GM18502 (cell line): ENCODE data around the gene DNMBP.
"Not testable (repeated sequence)": the region's sequence is repeated elsewhere in the genome, so short reads cannot be mapped to it uniquely, and the experiment has no call there.

Experiments used
- ATAC-seq: cut with Tn5 transposase; IDR thresholded peaks from one replicate; pipeline ENCODE4 v1.9.1; 2021; ENCODE audit warnings: mild to moderate bottlenecking; ENCODE audit not compliant: unreplicated experiment, poor library complexity

The DNMBP gene

GRCh38 chr10:99958806-99959205, 50.9 kb downstream of the DNMBP start:
- ATAC-seq = no peak

DNA sequence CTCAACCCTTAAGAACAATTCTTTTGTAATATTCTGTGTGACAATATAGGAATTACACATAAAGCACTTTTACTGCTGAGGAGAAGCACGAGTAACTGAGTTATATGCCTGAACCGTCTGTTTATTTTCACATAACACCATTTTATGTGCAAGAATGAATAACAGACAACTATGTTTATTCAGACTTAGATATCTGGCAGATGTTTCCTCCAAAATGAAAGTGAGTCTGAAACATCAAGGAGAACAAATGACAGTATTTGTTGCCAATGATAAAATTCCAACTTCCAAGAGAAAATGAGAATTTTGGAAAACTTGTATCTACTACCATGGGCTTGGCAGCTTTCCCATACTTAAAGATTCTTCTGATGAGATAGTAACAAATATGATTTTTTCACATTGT, 51.4 kb downstream of the DNMBP start:
- no peak for ATAC-seq

DNA sequence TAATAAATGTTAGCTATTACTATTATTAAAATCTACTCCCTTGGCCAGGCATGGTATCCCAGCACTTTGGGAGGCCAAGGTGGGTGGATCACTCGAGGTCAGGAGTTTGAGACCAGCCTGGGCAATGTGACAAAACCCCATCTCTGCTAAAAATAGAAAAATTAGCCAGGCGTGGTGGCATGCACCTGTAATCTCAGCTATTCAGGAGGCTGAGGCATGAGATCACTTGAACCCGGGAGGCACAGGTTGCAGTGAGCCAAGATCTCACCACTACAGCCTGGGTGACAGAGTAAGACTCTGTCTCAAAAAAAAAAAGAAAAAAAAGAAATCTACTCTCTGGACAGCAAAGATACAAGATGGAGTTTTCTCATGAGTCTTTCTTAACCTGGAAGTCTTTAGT, 56.2 kb downstream of the DNMBP start:
- ATAC-seq = not testable (repeated sequence)

GRCh38 chr10:99952799-99953198, 56.9 kb downstream of the DNMBP start:
- ATAC-seq = no peak

GRCh38 chr10:99946051-99946450, 63.7 kb downstream of the DNMBP start:
- ATAC-seq = not testable (repeated sequence)

- ATAC-seq = no peak
Observed at GRCh38 chr10:99945263-99945662, 64.5 kb downstream of the DNMBP start.

GRCh38 chr10:99944860-99945259, 64.9 kb downstream of the DNMBP start:
- ATAC-seq = no peak

GRCh38 chr10:99943908-99944307, 65.8 kb downstream of the DNMBP start:
- no peak for ATAC-seq

DNA sequence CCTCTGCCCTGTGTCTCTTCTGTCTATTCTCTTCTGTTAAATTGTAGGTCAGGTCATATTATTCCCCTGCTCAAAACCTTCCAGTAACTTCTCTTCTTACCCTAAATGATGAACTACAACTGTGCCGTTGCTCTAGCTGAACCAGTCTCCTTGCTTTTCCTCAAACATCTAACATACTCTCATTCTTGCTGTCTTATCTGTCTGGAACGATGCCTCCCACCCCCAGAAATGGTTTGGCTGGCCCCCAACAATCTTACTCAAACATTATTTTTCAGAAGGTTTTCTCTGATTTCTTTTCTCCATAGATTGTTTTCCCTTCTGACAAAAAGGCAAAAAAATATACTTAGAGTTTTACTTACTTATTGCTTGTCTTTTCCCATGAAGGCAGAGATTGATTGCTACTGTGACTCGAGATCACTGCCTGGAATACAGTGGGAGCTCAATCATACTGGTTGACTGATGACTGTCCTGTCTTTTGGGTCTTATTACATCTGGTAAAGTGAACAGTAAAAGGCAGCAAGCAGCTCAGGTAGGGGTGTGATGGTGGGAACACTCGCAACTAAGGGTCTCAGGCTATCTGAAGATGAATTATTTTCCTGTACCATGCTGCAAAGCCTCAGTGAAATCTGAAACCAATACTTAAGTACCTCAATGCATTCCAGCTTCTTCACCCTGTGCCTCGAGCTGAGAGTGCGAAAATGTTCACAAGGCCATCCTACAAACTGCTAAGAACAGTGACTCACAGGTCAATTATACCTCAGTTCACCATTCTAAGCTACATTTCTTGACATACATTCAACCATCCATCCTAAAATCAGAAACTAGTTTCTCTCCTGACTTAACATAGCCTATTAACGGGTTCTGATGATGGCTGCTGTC, 67.6 kb downstream of the DNMBP start:
- ATAC-seq = no peak

- peak; percentile 85 for ATAC-seq
Observed at GRCh38 chr10:99938563-99938962, 71.2 kb downstream of the DNMBP start.

GRCh38 chr10:99937630-99938029, 72.1 kb downstream of the DNMBP start:
- ATAC-seq = no peak

GRCh38 chr10:99932203-99932957, 77.4 kb downstream of the DNMBP start:
- ATAC-seq = not testable (repeated sequence)

- ATAC-seq = no peak
Observed at GRCh38 chr10:99930731-99931550, 78.8 kb downstream of the DNMBP start.

DNA sequence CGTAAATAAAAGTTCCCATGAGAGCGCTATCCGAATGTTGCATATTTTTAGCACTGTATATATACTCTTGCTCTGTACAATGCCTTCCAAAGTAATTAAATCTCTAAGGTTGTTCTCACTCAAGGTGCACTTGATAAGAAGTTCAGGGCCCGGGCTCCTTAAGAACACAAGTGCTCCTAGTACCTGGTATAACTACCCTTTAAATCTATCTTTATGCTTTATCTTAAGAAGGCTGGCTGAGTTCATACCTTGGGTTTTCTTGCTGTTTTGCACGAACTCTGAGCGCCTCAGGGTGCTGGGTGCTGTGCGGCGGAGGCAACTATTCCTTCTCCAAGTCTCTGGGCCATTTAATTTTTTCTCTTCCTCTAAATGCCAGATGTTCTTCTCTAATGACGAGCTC, 80.4 kb downstream of the DNMBP start:
- no peak for ATAC-seq

DNA sequence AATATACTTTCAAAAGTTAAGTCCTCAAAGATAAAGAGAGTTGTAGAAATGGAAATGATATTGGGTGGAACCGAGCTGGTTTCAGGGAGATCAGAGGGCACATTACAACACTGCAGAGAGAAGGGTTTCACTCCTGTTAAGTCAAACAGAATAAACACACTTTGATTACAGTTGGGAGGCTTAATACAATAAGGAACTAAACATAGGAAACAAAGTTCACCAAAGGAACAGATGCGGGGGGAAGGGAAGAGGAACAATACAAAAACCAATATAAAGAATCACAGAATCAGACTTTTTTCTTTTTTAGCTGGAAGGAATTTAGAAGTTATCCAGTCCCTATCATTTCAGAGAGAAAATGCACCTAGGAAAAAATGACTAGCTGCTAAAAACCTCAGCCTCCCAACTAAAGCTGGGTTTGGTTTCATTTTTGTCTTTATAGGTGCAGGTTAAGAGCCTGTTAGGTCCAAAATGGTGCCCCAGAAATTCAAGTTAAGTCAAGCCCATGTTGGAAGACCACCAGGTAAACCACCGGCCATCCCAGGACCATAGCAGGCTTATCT, 81.9 kb downstream of the DNMBP start:
- no peak for ATAC-seq

- ATAC-seq = no peak
Observed at GRCh38 chr10:99926925-99927720, 82.6 kb downstream of the DNMBP start.

GRCh38 chr10:99924451-99925255, 85.1 kb downstream of the DNMBP start:
- ATAC-seq = no peak

GRCh38 chr10:99921948-99922347, 87.8 kb downstream of the DNMBP start:
- ATAC-seq = no peak

DNA sequence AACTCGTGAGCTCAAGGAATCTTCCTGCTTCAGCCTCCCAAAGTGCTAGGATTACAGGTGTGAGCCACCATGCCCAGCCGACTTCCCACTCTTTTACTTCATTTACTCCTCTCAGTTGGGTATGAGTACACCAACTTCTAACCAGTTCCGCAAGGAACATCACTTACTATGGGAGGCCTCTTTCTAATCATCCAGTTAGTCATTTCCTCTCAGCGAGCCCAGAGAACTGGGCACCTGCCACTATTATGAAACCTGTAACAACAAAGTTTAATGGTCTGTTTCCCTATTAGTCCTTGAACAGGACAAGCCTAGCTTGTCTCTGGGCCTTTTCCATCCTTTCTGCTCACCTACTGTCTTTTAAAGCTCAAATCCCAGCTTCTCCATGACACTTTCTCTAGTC, 88.8 kb downstream of the DNMBP start:
- ATAC-seq = no peak
